ENCODE data around the gene SH3GLB2. TPM values are rescaled to one million over a fixed set of nuclear protein-coding genes. Genes with fewer than 3 reads are reported as not detected.
"Not testable (repeated sequence)": the region's sequence is repeated elsewhere in the genome, so short reads cannot be mapped to it uniquely, and the experiment has no call there.

The SH3GLB2 gene
- polyA plus RNA-seq, 2 of the 4 experiments (the other 2 are of a cell fraction), result 28.3 to 42.6 TPM

DNA sequence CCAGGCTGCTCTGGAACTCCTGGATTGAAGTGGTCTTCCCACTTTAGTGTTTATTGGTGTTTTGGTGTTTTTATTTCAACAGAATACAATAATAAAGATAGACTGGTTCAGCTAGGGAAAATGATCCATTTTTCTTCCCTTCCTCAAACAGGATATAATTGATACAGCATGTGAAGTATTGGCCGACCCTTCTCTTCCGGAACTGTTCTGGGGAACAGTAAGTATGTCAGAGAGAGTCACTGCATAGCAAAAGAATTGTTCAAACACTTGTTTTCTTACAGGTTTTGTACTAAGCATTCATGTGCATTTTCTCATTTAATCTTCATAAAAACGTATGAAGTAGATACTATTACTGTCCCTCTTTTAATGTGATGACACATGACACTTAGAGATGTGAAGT, 49.0 kb downstream of the SH3GLB2 start:
- POLR2A ChIA-PET, result interaction anchor here (0.5 kb wide), 1 partner anchor 580 kb away, joined by 10 read pairs; no protein-coding TSS in a partner anchor
- FAIRE-seq (no peak), ATAC-seq (no peak), DNase-seq (ENCODE audit: low read depth in 1 of 2, low spot score in 1 of 2) (no peak)
- H3K4me2 ChIP-seq, result no peak overlapping the region
- H3K4me1 ChIP-seq, result no peaks in the 10 kb centered on the region
- TF ChIP-seq EHF (CRISPR knock-in tag; IDR thresholded peaks at IDR 0.05), result no peak
- TF ChIP-seq HMGXB4 (CRISPR knock-in tag; IDR thresholded peaks at IDR 0.05; ENCODE audit: borderline replicate concordance), result no peak
- no peak for TF ChIP-seq NR3C1 (IDR thresholded peaks at IDR 0.05)
- TF ChIP-seq HES2 (IDR thresholded peaks at IDR 0.05), result no peak
- TF ChIP-seq CHD4 (IDR thresholded peaks at IDR 0.05; ENCODE audit: borderline replicate concordance), result no peak
- TF ChIP-seq CBX8 (IDR thresholded peaks at IDR 0.05), result no peak
- TF ChIP-seq GATA3 (IDR thresholded peaks at IDR 0.05; ENCODE audit: borderline replicate concordance), result no peak
- no peak for TF ChIP-seq CEBPB (IDR thresholded peaks at IDR 0.05)
- no peak for TF ChIP-seq POLR2A (IDR thresholded peaks at IDR 0.05; ENCODE audit: low read length)
- TF ChIP-seq POLR2AphosphoS2 (conservative IDR thresholded peaks at IDR 0.05; ENCODE audit: low read length), result no peak
- TF ChIP-seq, protein P1, sequence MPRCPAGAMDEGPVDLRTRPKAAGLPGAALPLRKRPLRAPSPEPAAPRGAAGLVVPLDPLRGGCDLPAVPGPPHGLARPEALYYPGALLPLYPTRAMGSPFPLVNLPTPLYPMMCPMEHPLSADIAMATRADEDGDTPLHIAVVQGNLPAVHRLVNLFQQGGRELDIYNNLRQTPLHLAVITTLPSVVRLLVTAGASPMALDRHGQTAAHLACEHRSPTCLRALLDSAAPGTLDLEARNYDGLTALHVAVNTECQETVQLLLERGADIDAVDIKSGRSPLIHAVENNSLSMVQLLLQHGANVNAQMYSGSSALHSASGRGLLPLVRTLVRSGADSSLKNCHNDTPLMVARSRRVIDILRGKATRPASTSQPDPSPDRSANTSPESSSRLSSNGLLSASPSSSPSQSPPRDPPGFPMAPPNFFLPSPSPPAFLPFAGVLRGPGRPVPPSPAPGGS (IDR thresholded peaks at IDR 0.05), result no peak
- TF ChIP-seq EHMT2 (IDR thresholded peaks at IDR 0.05; ENCODE audit: low read depth), result no peak
- TF ChIP-seq RARB (CRISPR knock-in tag; IDR thresholded peaks at IDR 0.05), result no peak
- WGBS (ENCODE audit: missing lambda C conversion rate), result 77% methylated on average over 3 of the region's 3 CpGs
- CTCF ChIA-PET, result no interaction called here
- no peak overlapping the region for H3K4me3 ChIP-seq
- no peaks in the 10 kb centered on the region for H3K9me3 ChIP-seq
- H3K27ac ChIP-seq, result no peak overlapping the region

DNA sequence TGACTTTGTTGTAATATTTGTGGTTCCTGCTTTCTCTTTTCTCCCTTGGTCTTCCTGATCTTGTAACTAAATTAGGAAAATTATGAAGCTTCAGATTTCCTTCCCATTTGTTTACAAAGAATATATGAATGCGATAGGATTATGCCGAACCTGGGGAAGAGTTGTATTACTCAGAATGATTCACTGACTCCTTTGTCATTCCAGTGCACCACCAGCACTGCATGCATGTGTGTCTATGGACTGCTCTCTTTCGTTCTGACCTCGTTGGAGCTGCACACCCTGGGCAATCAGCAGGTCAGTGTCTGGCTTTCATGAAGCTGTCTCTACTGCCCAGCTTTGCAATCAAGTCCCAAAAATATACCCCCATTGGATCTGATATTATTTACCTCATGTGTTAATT, 55.2 kb downstream of the SH3GLB2 start:
- FAIRE-seq, result no peak
- WGBS (ENCODE audit: missing lambda C conversion rate), result 17% methylated on average over 4 of the region's 4 CpGs
- Histone ChIP-seq H3K9me3 (no peaks in the 10 kb centered on the region), H3K27ac (no peak overlapping the region), H3K4me3 (no peak overlapping the region), H3K4me1 (peaks cover 14% of the 10 kb centered on the region; the same call in 2 of the 3 replicates), H3K4me2 (peak overlapping the region; percentile 22)
- ChIA-PET POLR2A (no interaction called here), CTCF (interaction anchor here (1.3 to 1.8 kb wide), 2 partner anchors 30 to 56 kb away, joined by 3 to 5 read pairs; no protein-coding TSS in a partner anchor)
- TF ChIP-seq FOSL2 (IDR thresholded peaks at IDR 0.05) (0 out of 2 replicates have a peak, but pooled peaks have one; percentile 6), FOSL2 (CRISPR knock-in tag; IDR thresholded peaks at IDR 0.05) (peak; percentile 28; the same call in 1 of the 2 replicates), MAX (IDR thresholded peaks at IDR 0.05) (0 out of 2 replicates have a peak, but pooled peaks have one; percentile 16), FOXS1 (CRISPR knock-in tag; IDR thresholded peaks at IDR 0.05) (no peak), KDM1A (IDR thresholded peaks at IDR 0.05; ENCODE audit: low read depth) (no peak)
- TF ChIP-seq, protein P2, sequence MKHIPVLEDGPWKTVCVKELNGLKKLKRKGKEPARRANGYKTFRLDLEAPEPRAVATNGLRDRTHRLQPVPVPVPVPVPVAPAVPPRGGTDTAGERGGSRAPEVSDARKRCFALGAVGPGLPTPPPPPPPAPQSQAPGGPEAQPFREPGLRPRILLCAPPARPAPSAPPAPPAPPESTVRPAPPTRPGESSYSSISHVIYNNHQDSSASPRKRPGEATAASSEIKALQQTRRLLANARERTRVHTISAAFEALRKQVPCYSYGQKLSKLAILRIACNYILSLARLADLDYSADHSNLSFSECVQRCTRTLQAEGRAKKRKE (CRISPR knock-in tag; IDR thresholded peaks at IDR 0.05; ENCODE audit: low read depth), result no peak
- peak; percentile 68 to 86; a peak in 4 of 6 replicates for ATAC-seq
- peak; percentile 23 to 32 for DNase-seq (ENCODE audit: low read depth in 1 of 2, low spot score in 1 of 2)

DNA sequence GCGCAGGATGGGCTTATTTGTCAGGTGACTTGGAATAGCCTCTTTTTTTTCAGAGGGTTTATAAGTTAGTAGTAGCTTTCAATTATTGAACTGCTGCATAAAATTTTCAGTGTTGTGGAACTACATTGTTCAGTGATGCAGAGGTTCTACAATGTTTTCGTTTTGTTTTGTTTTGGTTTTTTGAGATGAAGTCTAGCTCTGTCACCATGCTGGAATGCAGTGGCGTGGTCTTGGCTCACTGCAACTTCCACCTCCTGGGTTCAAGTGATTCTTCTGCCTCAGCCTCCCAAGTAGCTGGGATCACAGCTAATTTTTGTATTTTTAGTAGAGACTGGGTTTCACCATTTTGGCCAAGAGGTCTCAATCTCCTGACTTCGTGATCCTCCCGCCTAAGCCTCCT, 58.6 kb downstream of the SH3GLB2 start:
- Histone ChIP-seq H3K27ac (no peak overlapping the region), H3K4me1 (peaks cover 14% of the 10 kb centered on the region; the same call in 2 of the 3 replicates), H3K9me3 (no peaks in the 10 kb centered on the region), H3K4me2 (no peak overlapping the region), H3K4me3 (no peak overlapping the region)
- whole genome bisulfite sequencing (ENCODE audit: missing lambda C conversion rate), result 87% methylated on average over 5 of the region's 5 CpGs
- ChIA-PET POLR2A (no interaction called here), CTCF (no interaction called here)
- FAIRE-seq (no peak), ATAC-seq (no peak), DNase-seq (ENCODE audit: low read depth in 1 of 2, low spot score in 1 of 2) (no peak)
- TF ChIP-seq HOXB5 (CRISPR knock-in tag; IDR thresholded peaks at IDR 0.05) (no peak), HOXB13 (CRISPR knock-in tag; IDR thresholded peaks at IDR 0.05; ENCODE audit: low read depth) (no peak), EHF (CRISPR knock-in tag; IDR thresholded peaks at IDR 0.05) (no peak), FOSB (CRISPR knock-in tag; IDR thresholded peaks at IDR 0.05) (no peak), CBX8 (IDR thresholded peaks at IDR 0.05) (no peak), RCOR1 (IDR thresholded peaks at IDR 0.05; ENCODE audit: low read depth, low read length) (no peak), HOXA7 (CRISPR knock-in tag; IDR thresholded peaks at IDR 0.05) (no peak), ZNF302 (CRISPR knock-in tag; IDR thresholded peaks at IDR 0.05) (no peak), RNF2 (IDR thresholded peaks at IDR 0.05; ENCODE audit: borderline replicate concordance, low read depth) (no peak), HDAC2 (IDR thresholded peaks at IDR 0.05) (no peak), MAZ (IDR thresholded peaks at IDR 0.05; ENCODE audit: borderline replicate concordance, low read depth, low read length) (no peak), HEYL (CRISPR knock-in tag; IDR thresholded peaks at IDR 0.05) (no peak), PHF8 (IDR thresholded peaks at IDR 0.05; ENCODE audit: borderline replicate concordance, low read depth) (no peak)

GRCh38 chr9:128961403-128961802, 66.7 kb downstream of the SH3GLB2 start:
- not testable (repeated sequence) for H3K4me2 ChIP-seq; H3K27ac ChIP-seq; FAIRE-seq; H3K4me3 ChIP-seq; DNase-seq (ENCODE audit: low read depth in 1 of 2, low spot score in 1 of 2); H3K9me3 ChIP-seq; ATAC-seq; H3K4me1 ChIP-seq
- POLR2A ChIA-PET, result interaction anchor here (0.6 kb wide), 1 partner anchor 205 kb away, joined by 4 read pairs; no protein-coding TSS in a partner anchor
- 95% methylated on average over 9 of the region's 9 CpGs for WGBS (ENCODE audit: missing lambda C conversion rate)
- CTCF ChIA-PET, result interaction anchor here (0.6 to 1.1 kb wide), 3 partner anchors 33 to 820 kb away, joined by 3 to 5 read pairs (median 3); no protein-coding TSS in a partner anchor
